Fibroblast of peridontal ligament (primary cell): ENCODE results near the gene ARL2BP.
A peak's percentile ranks its signal among the peaks of the same experiment; 100 is the strongest.
"Not testable (repeated sequence)": the region's sequence is repeated elsewhere in the genome, so short reads cannot be mapped to it uniquely, and the experiment has no call there.

Source experiments
- DNase-seq: peaks from one replicate; pipeline ENCODE4 v3.0.0-alpha.2; 2010; ENCODE audit errors: extremely low read depth

The ARL2BP gene

DNA sequence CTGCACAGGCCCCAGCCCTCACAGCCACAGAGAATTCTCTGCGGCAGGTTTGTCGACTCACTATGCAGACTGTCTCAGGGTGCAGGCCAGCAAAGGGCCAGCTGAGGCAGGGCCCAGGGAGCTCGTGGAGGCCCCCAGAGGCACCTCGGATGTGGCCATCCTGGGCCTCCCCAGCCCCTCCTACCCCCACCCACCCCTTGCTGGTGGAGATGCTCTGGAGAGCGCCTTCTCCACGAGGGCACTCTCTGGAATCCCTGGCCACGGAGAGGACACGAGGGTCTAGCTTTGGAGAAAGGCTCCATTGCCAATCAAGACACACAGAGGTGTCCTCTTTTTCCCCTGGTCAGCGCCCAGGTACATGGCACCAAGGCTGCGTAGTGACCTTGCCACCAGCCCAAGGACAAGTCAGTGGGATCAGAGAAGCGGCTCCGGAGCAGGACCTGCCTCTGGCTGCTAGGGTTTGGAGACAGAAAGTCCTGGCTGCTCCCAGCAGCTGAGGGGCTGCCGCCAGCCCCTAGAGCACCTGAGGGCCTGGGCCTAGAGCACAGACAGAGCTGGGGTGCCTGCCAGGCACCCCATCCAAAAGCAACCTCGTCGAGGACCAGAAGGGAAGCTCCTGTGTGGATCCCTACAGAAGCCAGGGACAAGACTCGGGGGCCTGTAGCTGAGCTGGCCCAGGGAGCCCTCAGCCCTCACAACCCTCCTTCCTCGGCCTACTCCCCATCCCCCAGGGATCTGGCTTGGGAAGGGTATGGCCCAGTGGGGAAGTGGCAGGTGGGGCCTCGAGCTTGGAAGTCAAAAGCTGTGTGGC is 18.7 kb downstream of the ARL2BP start:
- DNase-seq, result no peak

DNA sequence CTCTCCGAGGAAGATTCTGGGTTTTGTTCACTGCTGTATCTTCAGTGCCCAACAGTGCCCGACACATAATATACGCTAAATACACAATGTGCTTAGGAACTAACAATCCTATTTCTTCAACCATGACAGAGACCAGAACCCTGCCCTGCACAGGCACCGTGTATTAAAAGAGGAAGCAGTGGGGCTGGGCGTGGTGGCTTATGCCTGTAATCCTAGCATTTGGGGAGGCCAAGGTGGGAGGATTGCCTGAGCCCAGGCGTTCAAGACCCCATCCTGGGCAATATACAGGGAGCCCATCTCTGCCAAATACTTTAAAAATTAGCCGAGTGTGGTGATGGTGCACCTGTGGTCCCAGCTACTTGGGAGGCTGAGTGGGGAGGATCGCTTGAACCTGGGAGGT is 19.3 kb downstream of the ARL2BP start:
- no peak for DNase-seq

DNA sequence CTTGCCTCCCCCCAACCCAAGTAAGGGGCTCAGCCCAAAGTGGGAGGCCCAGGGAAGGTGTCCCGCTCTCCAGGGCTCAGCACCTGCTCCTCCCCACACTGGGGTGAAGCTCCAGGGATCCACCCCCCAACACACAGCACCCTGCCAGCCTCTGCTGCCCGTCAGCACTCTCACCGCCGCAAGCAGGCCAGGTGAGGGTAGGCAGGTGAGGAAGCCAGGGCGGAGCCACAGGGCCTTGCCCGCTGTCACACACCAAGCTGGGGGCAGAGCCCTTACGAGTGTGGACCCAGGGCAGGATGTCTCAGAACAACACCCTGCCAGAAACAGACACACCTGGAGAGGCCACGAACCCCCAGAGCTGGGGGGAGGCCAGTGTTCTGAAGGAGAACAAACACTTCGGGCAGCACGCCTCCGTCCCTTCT is 19.9 kb downstream of the ARL2BP start:
- no peak for DNase-seq

DNA sequence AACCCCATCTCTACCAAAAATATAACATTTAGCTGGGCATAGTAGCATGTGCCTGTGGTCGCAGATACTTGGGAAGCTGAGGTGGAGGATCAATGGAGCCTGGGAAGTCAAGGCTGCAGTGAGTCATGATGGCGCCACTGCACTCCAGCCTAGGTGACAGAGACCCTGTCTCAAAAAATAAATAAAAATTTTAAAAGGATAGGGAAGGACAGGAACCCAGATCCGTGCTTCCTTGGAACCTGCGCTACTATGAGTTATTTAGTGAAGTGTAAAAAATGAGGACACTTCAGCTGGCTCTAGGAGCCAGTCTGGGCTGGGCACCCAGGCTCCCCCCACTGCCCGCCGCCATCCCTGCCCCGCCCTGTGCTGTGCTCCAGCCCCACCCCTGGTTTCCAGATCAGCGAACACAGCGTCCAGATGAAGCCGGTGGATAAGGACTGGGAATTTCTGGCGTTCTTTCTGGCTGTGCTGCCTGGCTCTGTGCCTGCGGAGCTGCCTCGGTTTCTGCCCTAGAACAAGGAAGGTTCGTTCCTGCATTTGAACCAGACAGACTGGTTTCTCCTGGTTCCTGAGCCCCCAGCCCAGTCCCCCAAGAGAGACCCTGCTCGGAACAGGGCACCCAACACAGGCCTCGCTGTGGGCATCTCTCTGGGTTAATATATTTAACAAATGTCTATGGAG is 20.9 kb downstream of the ARL2BP start:
- DNase-seq, result no peak

DNA sequence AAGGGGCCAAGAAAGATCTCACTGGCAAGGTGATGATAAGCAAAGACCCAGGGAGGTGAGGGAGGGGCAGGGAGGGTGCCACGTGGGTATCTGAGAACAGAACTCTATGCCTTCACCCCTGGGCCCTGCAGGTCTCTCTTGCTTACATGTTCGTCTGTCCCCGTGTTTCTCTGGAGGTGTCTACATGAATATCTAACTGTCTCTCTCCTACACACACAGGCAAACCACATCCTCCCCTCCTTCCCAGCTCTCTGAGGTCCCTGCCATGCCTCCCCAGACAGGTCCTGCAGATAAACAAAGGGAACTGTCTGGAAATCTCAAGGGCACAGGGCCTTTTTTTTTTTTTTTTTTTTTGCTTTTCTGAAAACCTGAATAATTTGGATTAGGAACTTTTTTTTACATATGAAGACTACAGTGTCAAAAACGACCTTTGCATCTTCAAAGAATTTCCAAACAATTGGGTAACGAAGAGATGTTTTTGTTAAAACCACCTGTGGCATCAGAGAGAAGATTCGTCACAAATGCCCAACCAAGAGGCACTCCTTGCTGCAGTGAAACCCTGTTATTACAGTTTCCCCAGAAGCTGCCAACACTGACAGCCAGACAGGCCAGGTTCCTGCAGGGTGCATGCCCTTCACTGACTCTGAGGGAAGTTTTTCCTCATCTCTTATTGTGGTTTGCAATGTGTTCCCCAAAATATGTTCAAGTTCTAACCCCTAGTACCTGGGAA is 21.6 kb downstream of the ARL2BP start:
- no peak for DNase-seq

DNA sequence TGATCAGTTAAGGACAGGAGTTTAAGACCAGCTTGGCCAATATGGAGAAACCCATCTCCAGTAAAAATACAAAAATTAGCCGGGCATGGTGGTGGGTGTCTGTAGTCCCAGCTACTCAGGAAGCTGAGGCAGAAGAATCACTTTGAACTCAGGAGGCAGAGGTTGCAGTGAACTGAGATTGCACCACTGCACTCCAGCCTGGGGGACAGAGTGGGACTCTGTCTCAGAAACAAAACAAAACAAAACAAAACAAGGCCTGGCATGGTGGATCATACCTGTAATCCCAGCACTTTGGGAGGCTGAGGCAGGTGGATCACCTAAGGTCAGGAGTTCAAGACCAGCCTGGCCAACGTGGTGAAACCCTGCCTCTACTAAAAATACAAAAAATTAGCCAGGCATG is 22.3 kb downstream of the ARL2BP start:
- not testable (repeated sequence) for DNase-seq

DNA sequence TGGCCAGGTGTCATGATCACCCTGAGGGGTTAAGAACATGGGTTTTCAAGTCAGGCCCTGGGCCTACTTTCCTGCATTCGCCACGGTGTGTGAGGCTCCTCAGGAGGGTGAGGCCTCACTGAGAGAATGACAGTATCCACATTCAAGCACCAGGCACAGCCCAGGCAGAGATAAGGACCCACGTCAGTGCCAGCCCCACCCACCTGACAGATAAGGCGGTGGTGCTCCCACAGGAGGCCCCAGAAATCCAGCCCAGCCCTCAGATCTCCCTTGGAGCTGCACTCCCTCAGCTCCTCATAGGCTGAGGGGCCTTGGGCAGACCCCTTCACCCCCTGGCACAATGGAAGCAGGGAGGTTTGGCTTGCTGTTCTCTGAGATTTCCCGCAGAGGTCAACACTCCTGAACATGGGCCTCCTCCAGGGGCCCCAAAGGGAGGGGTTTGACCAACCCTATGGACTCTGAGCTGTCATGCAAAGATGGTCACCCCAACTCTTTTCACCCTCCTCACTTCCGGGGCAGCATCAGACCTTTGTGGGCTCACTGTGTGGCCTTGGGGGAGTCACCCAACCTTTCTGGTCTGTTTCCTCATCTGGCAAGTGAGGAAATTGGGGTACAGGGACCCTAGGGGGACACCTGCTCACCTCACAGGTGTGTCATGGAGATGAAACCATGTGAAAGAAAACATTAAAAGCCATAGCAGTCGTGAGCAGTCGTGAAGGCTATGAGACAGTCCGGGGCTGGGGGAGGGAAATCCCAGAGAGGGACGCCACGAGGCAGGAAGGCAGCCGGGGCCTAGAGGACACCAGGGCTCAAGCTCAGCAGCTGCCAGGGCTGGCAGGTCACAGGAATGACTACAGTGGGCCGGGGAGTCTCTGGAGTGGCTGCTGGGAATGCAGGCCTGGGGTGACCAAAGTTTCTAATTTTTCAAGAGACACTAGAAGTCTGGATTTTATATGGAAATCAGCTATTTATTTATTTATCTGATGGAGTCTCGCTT is 24.0 kb downstream of the ARL2BP start:
- DNase-seq, result no peak

DNA sequence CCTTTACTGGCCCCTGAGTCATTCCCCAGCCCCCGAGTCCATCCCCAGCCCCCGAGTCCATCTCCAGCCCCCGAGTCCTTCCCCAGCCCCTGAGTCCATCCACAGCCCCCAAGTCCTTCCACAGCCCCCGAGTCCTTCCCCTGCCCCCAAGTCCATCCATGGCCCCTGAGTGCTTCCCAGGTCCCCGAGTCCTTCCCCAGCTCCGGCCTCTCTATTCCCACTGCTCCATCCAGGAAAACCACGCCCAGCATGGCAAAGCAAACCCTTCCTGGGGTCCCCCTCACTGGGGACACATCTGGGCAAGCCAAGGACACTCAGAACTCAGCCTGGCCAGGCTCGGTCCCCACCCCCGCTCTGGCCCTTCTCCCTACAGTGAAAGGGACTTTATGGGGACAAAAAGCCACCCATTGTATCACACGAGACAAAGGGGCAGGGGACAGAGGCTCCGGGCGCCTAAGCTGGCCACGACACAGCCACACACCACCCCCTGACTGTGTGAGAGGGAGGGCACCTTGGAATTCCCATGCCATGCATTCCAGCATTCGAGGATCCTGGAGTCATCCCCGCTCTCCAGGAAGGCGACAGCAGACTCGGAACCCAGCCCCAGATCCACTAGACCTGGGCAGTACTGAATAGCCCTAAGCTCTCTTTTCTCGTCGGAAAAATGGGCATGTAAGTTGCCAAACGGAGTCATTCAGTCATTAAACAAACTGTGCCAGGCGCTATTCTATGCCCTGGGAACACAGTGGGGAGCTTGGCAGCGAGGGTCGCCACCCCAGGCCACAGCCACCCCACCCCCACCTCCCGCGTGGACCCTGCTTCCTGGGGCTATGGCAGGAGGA is 25.4 kb downstream of the ARL2BP start:
- DNase-seq, result no peak

DNA sequence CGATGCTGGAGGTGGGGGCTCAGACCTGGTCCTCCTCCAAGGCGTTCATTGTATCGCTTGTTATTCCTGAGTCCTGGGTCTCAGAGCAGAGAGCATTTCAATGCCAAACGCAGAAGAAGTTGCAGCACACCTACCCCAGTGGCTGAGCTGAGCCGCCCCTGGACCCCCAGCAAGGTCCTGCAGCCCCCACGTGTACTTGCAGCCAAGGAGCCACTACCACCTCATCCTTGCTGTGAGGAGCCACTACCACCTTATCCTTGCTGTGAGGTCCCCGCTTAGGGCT is 25.9 kb downstream of the ARL2BP start:
- DNase-seq, result no peak

DNA sequence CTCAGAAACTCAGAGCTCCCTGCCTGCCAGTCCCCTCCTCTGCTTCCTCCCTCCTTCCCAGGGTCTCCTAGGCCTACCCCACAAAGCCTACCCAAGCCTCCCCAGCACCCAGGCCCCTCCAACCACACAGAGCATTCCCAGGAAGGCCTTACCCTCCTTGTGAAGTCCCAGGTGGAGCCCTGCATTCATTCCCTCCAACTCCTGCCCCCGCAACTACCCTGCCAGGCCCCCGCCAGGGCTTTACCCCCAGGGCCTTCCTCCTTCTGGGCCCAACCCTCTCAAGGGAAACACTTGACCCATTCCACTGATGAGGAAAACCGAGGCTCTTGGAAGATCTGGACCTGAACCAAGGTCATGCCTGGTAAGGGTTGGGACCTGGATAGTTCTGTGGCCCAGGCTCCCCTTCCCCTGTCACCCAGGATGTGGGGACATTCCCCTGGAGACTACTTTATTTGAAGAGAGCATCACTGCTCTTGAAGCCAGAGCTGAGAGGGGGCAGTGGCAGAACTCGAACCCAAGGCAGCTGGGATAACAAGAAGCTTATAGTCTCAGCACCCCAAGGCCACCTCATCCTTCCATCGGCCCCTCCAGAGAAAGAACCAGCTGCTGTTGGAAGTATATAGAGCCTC is 26.9 kb downstream of the ARL2BP start:
- no peak for DNase-seq

DNA sequence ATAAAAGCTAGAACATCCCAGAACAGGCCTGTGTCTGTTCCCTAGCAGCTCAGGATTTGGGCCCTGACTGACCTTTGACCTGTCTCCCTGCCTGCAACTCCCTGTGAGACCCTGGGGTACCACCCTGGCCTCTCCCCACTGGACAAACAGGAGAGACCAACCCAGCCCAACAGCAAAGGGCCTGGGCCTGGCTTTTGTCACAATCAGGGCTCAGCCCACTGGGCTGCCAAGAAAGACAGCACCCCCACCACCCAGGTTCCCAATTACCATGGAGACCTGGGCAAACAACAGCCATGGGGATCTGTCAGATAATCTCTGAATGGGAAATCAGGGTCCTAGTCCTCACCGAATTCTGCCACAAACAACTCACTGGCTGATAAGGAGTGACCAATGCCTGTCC is 28.3 kb downstream of the ARL2BP start:
- DNase-seq, result no peak

DNA sequence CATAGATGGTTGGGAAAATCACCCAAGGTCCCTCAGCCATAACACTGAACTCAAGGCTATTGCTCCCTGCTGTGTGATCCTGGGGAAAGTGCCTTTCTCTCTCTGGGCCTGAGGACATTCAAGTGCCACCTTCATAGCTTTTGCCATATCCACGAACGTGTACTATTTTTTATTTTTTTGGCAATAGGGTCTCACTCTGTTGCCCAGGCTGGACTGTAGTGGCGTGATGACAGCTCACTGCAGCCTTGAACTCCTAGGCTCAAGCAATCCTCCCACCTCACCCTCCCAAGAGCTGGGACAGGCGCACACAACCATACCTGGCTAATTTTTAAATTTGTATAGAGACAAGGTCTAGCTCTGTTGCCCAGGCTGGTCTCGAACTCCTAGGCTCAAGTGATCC is 28.8 kb downstream of the ARL2BP start:
- DNase-seq, result no peak

DNA sequence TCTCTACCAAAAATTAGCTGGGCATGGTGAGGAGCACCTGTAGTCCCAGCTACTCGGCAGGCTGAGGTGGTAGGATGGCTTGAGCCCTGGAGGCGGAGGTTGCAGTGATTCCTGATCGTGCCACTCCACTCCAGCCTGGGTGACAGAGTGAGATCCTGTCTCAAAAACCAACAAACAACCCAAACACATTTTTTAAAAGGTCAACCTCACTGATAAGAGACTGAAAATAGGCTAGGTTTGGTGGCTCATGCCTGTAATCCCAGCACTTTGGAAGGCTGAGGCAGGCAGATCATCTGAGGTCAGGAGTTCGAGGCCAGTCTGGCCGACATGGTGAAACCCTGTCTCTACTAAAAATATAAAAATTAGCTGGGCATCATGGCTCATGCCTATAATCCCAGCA is 30.9 kb downstream of the ARL2BP start:
- not testable (repeated sequence) for DNase-seq

DNA sequence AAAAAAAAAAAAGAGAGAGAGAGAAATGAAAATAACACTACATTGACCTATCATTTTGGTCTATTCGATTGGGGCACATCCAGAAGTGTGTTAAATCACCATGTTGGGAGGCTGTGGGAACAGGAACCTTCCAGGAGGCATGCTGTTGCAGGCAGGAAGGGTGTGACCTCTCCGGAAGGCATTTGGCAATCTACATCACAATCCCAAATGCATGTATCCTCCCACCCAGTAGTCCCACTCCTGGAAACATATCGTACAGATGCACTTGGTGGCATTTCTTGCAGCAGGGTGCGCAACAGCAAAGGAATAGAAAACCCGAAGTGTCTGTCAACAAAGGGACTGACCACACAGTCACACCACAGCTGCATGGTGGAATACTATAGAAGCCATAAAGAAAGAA is 31.5 kb downstream of the ARL2BP start:
- DNase-seq, result no peak

DNA sequence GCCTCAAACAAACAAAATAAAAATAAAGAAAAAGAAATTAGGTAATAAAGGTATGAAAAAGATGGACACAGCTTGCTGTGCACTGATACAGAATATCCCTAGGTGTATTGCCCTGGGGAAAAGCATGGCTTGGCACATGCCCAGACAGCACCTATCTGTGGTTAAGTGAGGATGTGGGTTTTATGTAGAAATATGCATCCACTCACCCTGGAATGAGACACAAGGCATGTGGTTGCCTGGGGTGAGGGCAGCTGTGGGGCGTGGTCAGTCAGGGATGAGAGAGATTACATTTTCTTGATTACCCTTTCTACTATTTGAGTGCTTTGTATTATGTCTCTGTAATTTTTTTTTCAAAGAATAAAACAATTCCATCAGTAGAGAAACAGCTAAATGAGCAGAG is 32.5 kb downstream of the ARL2BP start:
- peak; percentile 20 for DNase-seq

DNA sequence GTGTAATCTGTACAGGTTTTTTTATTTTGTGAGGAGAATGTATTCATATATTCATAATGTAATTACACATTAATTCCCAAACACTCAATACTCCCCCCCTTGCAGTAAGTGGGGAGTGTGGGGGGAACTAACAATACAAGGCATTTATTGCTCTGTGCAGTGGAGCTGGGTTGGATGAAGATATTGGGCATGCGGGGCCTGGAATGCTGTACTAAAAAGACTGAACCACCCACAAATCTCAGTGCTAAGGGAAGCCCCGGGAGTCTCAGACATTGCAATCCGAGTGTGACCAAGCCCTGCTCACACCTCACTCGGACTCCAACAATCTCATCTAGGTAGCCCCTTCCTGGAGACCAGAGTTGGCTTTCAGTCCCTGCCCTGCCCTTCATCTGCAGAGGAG is 33.4 kb downstream of the ARL2BP start:
- DNase-seq, result no peak

DNA sequence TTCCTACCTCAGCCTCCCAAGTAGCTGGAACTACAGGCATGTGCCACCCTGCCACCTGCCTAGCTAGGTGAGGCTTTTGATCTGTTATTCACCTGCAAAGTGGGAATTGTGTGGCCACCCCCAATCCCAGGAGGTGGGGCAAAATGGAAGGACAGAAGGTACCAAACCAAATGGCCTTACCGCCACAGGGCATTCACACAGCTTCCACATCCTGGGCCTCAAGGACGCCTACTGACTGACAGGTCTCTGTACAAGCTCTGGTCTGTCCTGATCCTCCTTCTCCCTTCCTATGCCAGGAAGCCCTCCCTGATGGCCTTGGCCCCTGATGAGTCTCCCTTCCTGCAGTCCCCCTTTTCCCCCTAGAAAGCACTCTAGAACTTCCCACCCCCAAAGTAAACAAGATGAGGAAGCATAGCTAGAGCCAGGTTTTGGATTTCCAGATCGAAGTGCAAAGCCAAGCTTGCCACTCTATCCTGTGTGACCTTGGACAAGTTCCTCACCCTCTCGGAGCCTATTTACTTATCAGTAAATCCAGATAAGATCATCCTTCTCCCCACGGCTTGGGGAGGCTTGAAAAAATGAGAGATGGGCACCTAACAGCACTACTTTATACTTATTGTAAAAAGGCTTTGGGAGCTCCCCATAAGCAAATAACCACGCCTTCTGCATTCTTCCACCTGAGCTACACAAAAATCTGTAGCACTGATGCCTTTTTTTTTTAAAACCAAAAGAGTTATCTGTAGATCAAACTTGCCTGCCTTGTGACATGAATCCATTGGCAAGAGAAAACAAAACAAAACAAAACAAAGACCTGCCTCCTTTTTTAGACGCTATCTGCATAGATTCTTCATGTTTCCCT is 35.0 kb downstream of the ARL2BP start:
- no peak for DNase-seq

DNA sequence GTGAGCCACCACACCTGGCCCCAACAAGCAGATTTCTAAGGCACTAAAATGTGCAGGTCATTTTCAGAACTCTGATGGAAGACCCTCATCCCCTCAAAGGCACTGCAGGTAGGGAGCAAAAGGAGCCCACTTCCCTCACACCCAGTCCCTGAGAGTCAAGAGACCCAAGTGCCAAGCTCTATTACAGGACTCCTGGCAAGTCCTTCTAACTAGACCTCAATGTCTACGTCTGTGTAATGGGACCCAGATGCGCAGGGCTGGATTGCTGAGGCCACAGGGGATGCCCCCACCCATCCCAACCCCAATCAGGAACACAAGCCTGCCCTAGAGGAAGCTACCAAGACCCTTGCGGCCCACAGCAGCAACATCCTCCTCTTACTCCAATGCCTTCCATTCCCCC is 36.7 kb downstream of the ARL2BP start:
- DNase-seq, result no peak

DNA sequence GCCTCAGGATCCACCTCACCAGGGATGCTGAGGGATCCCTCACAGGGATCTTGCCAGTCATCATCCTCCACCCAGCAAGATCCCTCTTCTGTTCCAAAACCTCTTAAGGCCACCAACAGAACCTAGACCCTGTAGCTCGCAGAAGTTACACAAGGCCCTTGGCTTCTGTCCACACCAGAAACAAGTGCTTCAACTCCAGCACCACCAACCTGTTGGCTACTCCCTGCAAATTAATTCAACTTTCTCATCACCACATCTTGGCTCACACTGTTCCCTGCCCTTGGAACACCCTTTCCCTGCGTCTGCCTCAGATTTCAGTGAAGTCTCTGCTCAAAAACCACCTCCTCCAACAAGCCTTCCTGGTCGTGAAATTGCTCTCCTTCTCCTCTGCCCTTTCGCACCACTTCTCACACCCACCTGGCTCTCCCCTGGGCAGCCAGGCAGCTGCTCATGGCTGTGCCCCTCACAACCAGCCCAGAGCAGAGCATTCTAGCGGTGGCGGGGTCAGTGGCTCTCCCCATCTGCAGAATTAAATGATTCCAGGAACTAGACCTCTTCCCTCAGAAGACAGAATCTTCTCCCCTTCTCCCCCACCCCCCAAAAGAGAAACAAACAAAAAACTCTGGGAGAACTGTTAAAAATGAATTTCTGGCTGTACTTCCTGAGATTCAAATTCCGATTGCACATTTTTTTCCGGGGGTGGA is 37.6 kb downstream of the ARL2BP start:
- DNase-seq, result no peak
